ENCODE results near the gene LRCH1.

- TF ChIP-seq EP300 (IDR thresholded peaks at IDR 0.05) (no peak), POLR2A (IDR thresholded peaks at IDR 0.05; ENCODE audit: low read depth) (no peak), CTCF (IDR thresholded peaks at IDR 0.05) (no peak), POLR2AphosphoS5 (IDR thresholded peaks at IDR 0.05) (no peak)
Measured at GRCh38 chr13:46604226-46604990, 51.4 kb downstream of the LRCH1 start.

All from esophagus muscularis mucosa (tissue), 4 donors.